Stimulated activated CD4-positive, alpha-beta T cell treated with anti-CD3 and anti-CD28 coated beads, TNF-alpha, amount 100 ng/mL, for 24 hours (primary cell): ENCODE results near the gene DFFA.
"Not testable (repeated sequence)": the region's sequence is repeated elsewhere in the genome, so short reads cannot be mapped to it uniquely, and the experiment has no call there.

ENCODE experiments used
- DNase-seq, 3 experiments: peaks; one replicate each; pipeline ENCODE4 v3.0.0-alpha.2; 2020; ENCODE audit warnings: low read depth in 3 of 3

Gene DFFA

DNA sequence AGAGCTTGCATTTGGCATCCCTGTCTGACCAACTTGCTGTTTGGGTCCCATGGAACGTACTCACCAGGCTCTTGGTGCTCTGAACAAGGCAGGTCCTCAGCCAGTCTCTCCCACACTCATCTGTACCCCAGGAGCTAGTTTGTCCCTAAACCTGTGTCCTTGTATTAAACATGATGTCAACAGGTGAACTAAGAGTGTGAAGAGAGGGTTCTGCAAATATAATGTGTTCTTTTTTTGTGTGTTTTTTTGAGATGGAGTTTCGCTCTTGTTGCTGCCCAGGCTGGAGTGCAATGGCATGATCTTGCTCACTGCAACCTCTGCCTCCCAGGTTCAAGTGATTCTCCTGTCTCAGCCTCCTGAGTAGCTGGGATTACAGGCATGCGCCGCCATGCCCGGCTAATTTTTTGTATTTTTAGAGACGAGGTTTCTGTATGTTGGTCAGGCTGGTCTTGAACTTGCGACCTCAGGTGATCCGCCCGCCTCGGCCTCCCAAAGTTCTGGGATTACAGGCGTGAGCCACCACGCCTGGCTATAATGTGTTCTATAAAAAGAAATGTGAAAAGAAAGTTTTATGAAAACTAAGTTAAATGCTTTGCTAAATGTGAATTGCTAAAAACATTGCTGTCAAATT, 33.8 kb upstream of the DFFA start:
- DNase-seq = not testable (repeated sequence)

DNA sequence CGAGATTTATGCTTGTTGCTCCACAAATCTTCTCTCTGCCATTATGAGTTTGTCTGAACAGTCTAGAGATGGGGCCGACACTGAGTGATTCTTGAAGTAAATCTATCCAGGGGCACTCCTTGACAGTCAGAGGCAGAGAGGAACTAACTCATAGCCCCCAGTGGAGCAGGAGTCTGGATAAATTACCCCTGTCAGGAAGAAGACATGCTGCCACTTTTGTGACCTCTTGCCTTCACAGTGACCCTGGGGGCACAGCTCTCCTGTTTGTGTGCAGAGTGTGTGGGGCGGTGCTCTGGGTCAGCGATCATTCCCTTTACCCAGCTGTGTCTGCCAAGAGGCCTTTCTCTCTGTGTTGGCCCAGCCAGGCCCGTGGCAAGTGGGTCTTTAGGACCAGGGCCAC, 31.9 kb upstream of the DFFA start:
- no peak for DNase-seq

DNA sequence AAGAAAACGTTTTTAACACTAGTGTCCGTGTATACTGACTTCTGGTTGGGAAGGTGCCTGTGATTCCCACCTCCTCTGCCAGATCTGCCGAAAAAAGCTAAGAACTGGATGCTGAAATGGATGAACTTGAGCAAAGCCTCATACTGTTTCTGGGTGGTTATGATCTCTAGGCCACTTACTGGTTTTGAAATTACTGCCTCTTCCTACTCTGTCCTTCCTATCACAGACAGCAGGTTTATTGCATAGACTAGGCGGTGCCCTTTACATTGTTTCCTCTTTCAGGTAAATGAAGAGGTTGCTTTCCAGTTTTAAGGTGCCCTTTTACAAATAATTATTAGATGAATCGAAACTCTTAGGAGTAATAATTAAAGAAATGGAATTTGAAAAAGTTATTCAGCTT, 29.9 kb upstream of the DFFA start:
- DNase-seq = no peak

DNA sequence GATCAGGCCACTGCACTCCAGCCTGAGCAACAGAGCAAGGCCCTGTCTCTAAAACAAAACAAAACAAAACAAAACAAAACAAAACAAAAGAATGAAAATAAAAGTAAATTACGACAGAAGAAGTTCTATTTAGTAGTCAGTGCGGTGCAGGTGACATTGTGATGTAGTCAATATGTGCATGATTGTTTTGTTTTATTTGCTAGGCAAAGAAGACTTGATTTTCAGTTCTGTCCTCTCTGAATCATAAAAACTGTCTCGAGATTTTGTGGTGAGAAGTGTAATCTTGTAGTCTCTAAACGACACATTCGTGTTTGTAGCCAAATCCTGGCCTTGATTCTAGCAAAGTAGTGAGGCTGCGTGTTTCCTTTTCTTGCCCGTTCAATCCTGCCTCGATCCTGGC, 25.9 kb upstream of the DFFA start:
- no peak for DNase-seq

DNA sequence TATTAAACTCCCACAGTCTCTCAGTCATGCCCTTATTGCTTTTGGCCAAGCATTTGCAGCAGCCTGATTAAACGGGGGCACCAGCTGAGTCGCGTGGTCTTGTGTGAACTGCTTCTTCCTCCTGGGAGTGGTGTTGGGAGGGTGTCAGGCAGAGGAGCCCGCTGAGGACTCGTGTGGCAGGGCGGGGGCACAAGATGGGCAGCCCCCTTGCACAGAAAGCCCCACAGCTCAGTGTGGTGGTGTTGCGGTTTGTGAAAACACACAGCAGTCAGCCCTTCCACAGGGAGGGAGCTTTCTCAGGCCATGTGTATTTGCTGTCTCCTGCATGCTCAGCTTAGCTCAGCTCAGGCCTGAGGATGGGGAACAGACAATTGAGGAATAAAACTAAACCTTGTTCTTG, 24.8 kb upstream of the DFFA start:
- DNase-seq = no peak

DNA sequence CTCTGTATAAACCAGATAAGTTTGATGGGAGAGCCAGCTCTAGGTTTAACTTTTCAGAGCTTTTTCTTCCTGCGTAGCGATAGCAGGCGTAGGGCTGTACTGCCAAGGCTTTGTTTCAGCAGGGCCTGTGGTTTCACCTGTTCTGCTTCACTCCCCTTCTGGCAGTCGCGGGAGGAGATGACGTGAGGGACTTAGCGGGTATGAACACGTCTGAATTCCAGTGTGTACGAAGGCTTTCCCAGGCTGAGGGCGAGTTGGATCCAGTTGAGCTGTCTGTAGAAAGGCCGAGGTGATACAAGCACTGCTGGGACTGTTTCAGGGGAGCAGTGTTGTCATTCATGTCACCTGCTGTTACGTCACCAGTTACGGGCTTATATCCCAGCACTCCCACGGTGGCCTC, 23.6 kb upstream of the DFFA start:
- no peak for DNase-seq

DNA sequence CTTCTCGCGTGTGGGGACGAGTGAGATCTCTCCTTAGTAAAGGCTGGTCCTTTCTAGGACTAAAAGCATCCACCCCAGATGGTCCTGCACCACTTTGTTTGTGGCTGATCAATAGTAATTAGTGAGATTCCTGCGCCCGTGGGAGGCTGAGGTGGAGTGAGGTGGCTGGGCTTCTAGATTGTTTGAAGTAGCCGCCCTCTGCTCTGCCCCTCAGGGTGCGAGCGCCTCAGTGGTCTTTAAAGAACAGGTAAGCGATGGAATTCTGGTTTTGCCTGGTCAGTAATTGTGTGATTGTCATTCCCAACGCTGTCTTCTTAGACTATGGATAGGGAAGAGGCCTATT, 23.1 kb upstream of the DFFA start:
- DNase-seq = no peak

DNA sequence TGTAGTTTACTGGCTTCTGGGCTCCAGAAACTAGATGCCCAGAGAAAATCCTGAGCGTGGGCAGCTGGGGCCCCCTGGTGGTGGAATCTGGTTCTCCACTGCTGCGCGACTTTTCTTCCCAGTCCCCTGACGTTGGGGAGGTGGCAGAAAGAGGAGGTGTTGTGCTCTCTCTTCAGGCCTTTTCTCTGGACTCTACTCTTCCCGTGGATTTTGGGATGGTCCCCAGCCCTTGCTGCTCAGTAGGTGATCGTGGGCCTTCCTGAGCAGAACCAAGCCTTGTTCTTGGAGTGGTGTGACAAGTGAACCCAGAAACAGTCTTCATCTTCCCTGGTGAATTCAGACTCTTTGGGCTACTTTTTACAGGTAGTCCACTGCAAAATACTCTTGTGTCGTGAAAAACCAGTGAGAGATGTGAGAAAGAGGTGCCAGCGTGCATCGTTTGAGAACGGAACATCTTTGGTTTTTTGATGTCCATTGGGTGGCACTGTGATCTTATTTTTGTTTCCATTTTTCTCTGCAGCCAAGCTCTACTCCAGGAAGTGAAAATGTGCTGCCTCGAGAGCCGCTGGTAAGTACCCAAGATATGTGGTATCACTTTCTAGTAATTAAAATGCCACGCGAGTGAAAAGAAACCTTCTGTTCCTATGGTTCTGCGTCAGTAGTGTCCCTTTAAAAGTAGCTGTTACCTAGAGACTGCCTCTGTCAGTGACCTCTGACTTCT, 22.6 kb upstream of the DFFA start:
- DNase-seq = peak; percentile 54 to 81 (median 61)

DNA sequence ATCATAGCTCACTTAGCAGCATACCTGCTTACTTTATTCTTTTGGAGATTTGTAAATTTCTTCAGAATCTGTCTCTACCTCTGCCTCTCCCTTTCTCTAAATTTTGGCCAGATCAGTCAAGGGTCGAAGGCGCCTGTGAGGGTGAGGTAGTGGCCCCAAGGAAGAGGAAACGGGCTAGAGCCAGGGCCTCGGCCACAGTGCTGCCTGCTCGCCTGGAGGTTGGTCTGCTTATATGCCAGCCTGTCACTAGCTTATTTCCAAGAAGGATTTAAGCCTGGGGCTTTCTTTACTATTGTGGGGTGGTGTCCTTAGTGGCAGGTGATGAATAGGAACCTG, 22.1 kb upstream of the DFFA start:
- no peak for DNase-seq

DNA sequence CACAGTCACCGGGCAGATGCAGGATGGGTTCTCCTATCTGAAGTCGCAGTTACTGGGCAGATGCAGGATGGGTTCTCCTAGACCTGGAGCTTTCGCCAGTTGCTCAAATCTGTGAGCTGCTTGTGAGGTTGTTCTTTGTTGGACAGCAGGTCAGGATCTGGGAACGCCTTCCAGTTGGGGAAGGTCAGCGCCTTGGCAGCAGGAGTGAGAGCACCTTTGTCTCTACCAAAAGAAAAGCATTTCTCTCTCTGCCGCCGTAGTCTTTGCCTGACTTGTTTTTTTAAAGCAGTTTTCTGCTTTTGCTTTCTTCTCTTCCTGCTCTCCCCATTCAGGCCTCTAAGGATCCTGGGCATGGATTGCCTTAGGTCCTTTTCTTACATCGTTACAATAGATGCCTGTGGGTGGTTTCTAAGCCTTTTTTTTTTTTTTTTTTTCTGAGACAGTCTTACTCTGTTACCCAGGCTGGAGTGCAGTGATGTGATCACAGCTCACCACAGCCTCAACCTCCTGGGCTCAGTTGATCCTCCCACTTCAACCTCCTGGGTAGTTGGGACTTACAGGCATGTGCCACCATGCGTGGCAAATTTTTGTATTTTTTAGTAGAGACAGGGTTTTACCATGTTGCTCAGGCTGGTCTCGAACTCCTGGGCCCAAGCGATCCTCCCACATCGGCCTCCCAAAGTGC, 18.1 kb upstream of the DFFA start:
- DNase-seq = no peak

DNA sequence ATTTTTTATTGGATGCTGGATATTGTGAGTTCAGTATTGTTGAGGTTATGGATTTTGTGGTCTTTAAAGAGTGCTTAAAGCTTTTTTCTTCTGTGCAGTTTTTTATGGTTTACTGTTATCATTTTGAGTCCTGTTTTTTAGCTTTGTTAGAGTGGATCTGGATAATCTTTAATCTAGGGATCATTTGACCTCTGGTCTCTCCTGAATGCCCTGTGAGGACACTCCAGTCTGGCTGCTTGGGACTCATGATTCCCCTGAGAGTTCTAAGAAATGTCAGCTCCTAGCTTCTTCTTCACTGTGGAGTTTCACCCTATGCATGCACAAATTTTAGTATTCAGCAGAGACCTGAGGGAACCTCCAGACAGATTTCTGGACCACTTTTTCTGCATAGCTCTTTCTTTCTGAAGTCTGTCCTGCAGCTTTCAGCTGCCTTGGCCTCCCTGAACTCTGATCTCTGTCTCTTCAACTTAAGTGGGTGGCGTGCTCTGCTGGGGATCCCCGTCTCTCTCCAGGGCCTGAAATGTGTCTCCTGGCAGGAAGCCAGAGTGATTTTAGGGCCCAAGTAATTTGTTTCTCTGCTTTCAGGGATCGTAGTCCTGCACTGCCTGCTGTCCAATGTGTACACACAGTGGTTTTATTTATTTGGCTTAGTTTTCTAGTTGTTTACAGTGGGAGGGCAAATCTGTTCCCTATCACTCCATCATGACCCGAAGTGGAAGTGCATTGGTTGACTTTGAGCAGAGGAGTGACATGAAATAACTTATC, 17.1 kb upstream of the DFFA start:
- no peak for DNase-seq

DNA sequence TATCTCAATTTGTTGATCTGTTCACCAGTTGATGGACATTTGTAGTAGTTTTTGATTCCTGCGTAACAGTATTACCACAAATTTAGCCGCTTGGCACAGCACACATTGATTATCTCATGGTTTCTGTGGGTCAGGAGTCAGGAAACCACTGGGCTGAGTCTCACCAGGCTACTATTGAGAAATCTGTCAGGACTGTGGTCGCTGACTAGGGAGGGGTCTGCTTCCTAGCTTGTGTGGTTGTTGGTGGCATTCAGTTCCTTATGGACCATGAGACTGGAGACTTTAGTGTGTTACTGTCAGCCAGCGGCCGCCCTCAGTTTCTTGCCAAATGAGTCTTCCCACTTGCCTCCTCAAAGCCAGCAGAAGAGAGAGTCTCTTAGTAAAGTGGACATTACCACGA, 12.2 kb upstream of the DFFA start:
- no peak for DNase-seq

DNA sequence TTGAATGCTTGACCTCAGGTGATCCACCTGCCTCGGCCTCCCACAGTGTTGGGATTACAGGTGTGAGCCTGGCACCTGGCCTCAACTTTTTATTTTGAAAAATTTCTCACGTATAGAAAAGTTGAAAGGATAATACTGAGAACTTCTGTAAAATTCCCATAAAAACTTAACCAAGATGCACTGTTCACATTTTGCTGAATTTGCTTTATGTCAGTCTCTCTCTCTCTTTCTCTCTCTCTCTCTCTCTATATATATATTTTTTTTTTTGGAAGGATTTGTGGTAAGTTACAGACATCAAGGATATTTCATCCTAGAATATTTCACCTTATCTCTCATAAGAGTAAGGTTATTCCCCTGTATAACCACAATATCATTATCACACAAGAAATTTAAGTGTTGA, 8.3 kb upstream of the DFFA start:
- no peak for DNase-seq

DNA sequence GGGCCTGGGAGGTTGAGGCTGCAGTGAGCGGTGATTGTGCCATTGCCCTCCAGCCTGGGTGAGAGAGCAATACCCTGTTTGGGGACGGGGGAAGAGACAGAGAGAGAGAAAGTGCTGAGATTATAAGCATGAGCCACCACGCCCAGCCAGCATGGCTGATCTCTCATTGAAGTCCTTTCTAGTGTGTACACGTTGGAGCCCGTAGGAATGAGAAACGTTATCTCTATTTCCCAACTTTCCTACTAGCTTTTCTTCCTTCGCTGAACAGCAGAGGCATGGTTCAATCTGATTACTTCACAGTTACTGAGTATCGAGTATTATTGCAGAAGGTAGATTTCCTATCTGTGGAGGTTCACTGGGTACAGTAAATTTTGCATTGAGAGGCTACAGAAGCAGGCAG, 7.0 kb upstream of the DFFA start:
- no peak for DNase-seq

DNA sequence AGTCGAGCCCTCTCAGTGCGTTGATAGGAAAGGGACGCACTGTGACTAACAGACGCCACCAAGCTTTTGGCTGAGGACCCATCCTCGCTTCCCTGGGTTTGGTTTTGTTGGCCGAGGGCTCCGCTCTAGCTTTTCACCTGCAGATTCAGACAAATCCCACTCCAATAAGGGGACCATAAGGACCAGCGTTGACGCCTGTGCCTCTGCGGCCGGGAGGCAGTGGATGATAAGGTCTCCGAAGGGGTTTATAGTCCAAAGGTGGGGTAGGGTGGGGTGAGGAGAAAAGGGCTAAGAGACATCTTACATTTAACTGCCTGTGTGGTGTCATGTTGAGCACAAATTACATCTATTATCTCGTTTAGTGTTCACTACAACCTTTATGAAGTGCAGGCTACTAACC, 3.2 kb upstream of the DFFA start:
- DNase-seq = no peak

DNA sequence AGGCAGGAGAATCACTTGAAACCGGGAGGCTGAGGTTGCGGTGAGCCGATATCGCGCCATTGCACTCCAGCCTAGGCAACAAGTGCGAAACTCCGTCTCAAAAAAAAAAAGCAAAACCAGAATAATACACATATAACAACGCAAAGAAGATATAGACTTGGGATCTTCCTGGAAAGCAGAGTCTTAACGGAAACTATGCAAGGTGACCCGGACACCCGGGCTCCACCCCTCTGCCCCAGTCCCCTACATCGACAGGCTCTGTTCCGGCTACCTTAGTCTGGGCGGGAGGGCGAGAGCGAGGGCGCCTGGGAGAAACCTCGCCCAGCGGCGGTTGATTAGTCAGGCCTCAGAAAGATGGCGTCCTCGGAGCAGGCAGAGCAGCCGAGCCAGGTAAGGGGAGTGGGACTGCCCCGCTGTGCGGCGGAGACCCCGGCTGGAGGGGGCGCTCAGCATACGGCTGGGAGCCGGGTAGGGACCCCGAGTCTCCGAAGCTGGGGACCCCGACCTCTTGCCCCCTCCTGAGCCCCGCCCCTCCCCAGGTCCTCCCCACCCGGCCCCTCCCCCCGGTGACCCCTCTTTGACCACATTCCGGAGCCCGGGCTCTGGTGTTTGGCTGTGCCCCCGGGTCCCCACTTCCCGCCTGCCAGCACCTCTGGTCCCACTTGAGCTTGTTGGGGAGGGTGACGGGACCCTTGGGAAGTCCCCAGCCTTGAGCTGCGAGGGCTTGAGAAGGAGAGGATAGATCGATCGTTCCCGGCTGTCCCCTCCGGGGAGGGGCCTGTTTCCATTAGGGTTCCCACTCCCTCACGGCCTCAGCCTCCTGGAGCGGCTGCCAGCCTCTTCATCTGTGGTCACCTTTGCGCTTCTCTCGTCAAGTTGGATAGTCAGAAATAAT, 2.5 kb upstream of the DFFA start, which contains the start of gene PEX14:
Gene PEX14, plus strand, starts transcription at position 338 of the 895 bp plus-strand sequence. Its CDS starts 17 bp downstream, at position 355.
- DNase-seq = peak; percentile 78 to 88 (median 79)

DNA sequence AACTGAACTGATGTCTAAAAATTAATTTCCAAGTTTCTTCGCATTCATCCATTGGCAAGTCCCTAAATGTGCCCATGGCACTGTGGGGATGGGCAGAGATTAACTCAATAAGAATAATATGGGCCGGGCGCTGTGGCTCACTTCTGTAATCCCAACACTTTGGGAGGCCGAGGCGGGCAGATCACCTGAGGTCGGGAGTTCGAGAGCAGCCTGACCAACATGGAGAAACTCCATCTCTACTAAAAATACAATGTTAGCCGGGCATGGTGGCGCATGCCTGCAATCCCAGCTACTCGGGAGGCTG, 1.9 kb upstream of the DFFA start:
- DNase-seq = not testable (repeated sequence)

DNA sequence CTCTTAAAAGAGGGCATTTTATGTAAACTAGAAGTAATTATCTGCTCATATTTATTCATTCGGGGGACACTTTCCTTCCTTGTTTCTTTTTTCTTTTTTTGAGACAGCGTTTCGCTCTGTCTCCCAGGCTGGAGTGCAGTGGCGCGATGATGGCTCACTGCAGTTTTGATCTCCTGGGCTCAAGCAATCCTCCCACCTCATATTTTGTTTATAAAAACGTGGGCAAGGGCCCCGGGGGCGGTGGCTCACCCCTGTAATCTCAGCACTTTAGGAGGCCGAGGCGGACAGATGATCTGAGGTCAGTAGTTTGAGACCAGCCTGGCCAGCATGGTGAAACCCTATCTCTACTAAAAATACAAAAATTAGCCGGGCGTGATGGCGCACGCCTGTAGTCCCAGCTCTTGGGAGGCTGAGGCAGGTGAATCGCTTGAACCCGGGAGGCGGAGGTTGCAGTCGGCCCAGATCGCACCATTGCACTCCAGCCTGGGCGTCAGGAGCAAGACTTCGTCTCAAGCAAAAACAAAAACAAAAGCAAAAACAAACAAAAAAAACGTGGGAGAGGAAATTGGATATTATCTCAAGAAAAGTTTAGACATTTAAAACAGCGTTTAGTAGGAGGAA, 926 bp upstream of the DFFA start:
- DNase-seq = no peak

DNA sequence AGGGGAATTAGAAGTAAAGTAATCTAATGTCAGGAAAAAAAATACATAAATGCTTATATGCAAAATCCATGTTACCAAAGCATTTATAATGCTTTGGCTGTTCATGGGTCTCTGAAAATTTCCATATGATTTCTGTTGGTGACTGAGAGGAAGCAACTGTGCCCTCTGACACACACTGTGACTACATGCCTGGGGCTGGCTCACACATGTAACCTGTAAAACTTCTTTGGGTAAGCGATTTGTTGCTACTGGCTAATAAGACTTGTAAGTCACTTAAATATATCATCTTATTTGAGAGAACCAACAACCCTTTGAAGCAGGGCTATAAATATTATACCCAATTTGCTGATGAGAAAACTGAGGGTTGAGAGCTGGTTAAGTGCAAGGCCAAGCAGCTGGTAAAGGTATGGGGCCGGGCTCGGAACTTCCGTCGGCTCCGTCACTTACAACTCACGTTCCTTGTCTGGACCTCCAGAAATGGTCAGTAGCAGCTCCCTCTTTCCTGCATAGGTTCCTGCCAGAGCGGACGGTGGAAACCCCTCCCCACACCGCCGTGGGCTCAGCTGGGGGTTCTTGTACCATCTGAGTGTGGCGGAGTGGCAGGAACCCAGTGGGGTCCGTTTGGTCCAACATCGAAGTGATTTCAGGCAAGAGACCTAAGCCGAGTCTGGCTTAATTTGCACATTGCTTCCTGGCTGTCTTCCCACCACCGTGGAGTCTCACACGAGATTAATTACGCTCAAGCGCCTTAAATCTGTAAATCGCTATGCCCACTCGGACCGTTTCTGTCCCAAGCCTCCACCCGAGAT, 714 bp downstream of the DFFA start:
- DNase-seq = no peak

DNA sequence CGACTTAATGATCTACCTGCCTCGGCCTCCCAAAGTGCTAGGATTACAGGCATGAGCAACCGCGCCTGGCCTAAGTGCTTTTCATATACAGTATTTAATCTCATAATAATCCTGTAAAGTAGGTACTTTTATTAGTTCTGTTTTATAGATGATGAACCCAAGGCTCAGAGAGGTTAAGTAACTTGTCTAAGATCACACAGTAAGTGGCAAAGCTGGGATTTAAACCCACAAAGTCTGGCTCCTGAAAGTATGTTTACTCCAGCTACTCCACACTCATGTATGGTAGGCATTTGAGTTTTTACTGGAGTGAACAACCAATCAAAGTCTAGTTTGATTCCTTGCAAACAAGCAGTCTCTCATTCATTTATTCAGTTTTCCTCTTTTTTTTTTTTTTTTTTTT, 2.3 kb downstream of the DFFA start:
- DNase-seq = no peak
